Osteocyte (in vitro differentiated cells): ENCODE measurements around the gene SNCB. TPM values are rescaled to one million over a fixed set of nuclear protein-coding genes. Genes with fewer than 3 reads are reported as not detected.

Experiments
- DNase-seq: peaks from one replicate; pipeline ENCODE4 v3.0.0; 2021; ENCODE audit warnings: mixed read lengths; ENCODE audit not compliant: unreplicated experiment; ENCODE audit errors: extremely low spot score
- H3K27ac Mint-ChIP-seq: one replicate; pipeline ENCODE4 v1.8.0; 2021; ENCODE audit warnings: mild to moderate bottlenecking, mixed read lengths; ENCODE audit not compliant: unreplicated experiment
- H3K27me3 Mint-ChIP-seq: one replicate; pipeline ENCODE4 v1.8.0; 2021; ENCODE audit warnings: mixed read lengths; ENCODE audit not compliant: unreplicated experiment
- H3K36me3 Mint-ChIP-seq: one replicate; pipeline ENCODE4 v1.8.0; 2021; ENCODE audit warnings: mixed read lengths; ENCODE audit not compliant: unreplicated experiment
- H3K4me1 Mint-ChIP-seq: one replicate; pipeline ENCODE4 v1.8.0; 2021; ENCODE audit warnings: mixed read lengths; ENCODE audit not compliant: unreplicated experiment
- H3K4me3 Mint-ChIP-seq: one replicate; pipeline ENCODE4 v1.8.0; 2021; ENCODE audit warnings: mild to moderate bottlenecking, moderate library complexity, mixed read lengths; ENCODE audit not compliant: unreplicated experiment
- H3K9me3 Mint-ChIP-seq: one replicate; pipeline ENCODE4 v1.8.0; 2021; ENCODE audit warnings: mixed read lengths; ENCODE audit not compliant: unreplicated experiment
- CTCF ChIP-seq: fragments of 200-600 bp; sonication (generic); IDR thresholded peaks from 2 replicates; pipeline ENCODE4 v1.5.0; 2021; ENCODE audit warnings: antibody characterized with exemption, mild to moderate bottlenecking, moderate library complexity
- total RNA-seq: library from RNA; stranded (reverse); gene quantifications from 2 replicates; pipeline ENCODE4 v1.2.1, GENCODE V29; 2021

The SNCB gene
- total RNA-seq, 1 donor from 2014 or later, result not detected

GRCh38 chr5:176577312-176578176, 52.8 kb downstream of the SNCB start:
- Mint-ChIP-seq H3K27me3 (peaks cover 8% of the 10 kb centered on the region), H3K9me3 (no peaks in the 10 kb centered on the region), H3K27ac (no peak overlapping the region), H3K4me3 (no peak overlapping the region), H3K4me1 (no peaks in the 10 kb centered on the region), H3K36me3 (no peaks in the 10 kb centered on the region)
- no peak for DNase-seq
- no peak for TF ChIP-seq CTCF

- Mint-ChIP-seq H3K9me3 (no peaks in the 10 kb centered on the region), H3K4me3 (no peak overlapping the region), H3K4me1 (no peaks in the 10 kb centered on the region), H3K36me3 (no peaks in the 10 kb centered on the region), H3K27ac (no peak overlapping the region), H3K27me3 (peaks cover 11% of the 10 kb centered on the region)
- no peak for DNase-seq
- no peak for TF ChIP-seq CTCF
These were observed 54.6 kb downstream of the SNCB start for GRCh38 chr5:176575488-176576422.

GRCh38 chr5:176575066-176575465, 55.3 kb downstream of the SNCB start:
- H3K9me3 Mint-ChIP-seq, result no peaks in the 10 kb centered on the region
- no peak for TF ChIP-seq CTCF
- H3K27me3 Mint-ChIP-seq, result peaks cover 11% of the 10 kb centered on the region
- no peaks in the 10 kb centered on the region for H3K4me1 Mint-ChIP-seq
- H3K36me3 Mint-ChIP-seq, result no peaks in the 10 kb centered on the region
- H3K4me3 Mint-ChIP-seq, result no peak overlapping the region
- no peak overlapping the region for H3K27ac Mint-ChIP-seq
- DNase-seq, result no peak

- no peak for DNase-seq
- Mint-ChIP-seq H3K4me3 (no peak overlapping the region), H3K27me3 (peaks cover 8% of the 10 kb centered on the region), H3K36me3 (no peaks in the 10 kb centered on the region), H3K4me1 (no peaks in the 10 kb centered on the region), H3K27ac (no peak overlapping the region), H3K9me3 (no peaks in the 10 kb centered on the region)
- peak; percentile 20 for TF ChIP-seq CTCF
These were observed 56.1 kb downstream of the SNCB start for GRCh38 chr5:176574297-176574591.
